MM.1S (cell line): ENCODE measurements around the gene C21orf58.

Experiments
- DNase-seq: peaks from one replicate; pipeline ENCODE4 v3.0.0-alpha.2; 2015
- H2AFZ ChIP-seq: fragments of 300-600 bp; sonication (generic); 2 replicates; pipeline ENCODE4 v1.6.0; 2016; ENCODE audit warnings: antibody characterized with exemption, low read length
- H3F3A ChIP-seq: fragments of 300-600 bp; sonication (generic); 2 replicates; pipeline ENCODE4 v1.6.1; 2016; ENCODE audit warnings: mild to moderate bottlenecking, antibody characterized with exemption, low read length, moderate library complexity, mixed read lengths; ENCODE audit not compliant: insufficient read depth
- H3K27ac ChIP-seq: fragments of 300-600 bp; sonication (generic); 2 replicates; pipeline ENCODE4 v1.5.1; 2016; ENCODE audit warnings: mild to moderate bottlenecking, low read length
- H3K27me3 ChIP-seq: fragments of 300-600 bp; sonication (generic); replicated peaks from 2 replicates; pipeline ENCODE4 v1.6.0; 2016; ENCODE audit warnings: low read length; ENCODE audit not compliant: insufficient read depth
- H3K36me3 ChIP-seq: fragments of 300-600 bp; sonication (generic); replicated peaks from 2 replicates; pipeline ENCODE4 v1.6.1; 2016; ENCODE audit warnings: mild to moderate bottlenecking, low read length, mixed read lengths; ENCODE audit not compliant: insufficient read depth
- H3K4me1 ChIP-seq: fragments of 300-600 bp; sonication (generic); 2 replicates; pipeline ENCODE4 v1.6.1; 2016; ENCODE audit warnings: low read length, mixed read lengths
- H3K4me2 ChIP-seq: fragments of 300-600 bp; sonication (generic); 2 replicates; pipeline ENCODE4 v1.6.0; 2016; ENCODE audit warnings: low read depth, low read length
- H3K4me3 ChIP-seq: fragments of 300-600 bp; sonication (generic); 2 replicates; pipeline ENCODE4 v1.5.1; 2016; ENCODE audit warnings: low read length, mixed read lengths
- H3K79me2 ChIP-seq: fragments of 300-600 bp; sonication (generic); 2 replicates; pipeline ENCODE4 v1.6.1; 2016; ENCODE audit warnings: mixed run types, low read length, mixed read lengths
- H3K9ac ChIP-seq: fragments of 300-600 bp; sonication (generic); 2 replicates; pipeline ENCODE4 v1.6.1; 2016; ENCODE audit warnings: low read length, mixed read lengths
- H3K9me2 ChIP-seq: fragments of 300-600 bp; sonication (generic); replicated peaks from 2 replicates; pipeline ENCODE4 v1.6.1; 2016; ENCODE audit warnings: mild to moderate bottlenecking, low read length, mixed read lengths; ENCODE audit not compliant: insufficient read depth
- H3K9me3 ChIP-seq: fragments of 300-600 bp; sonication (generic); replicated peaks from 2 replicates; pipeline ENCODE4 v1.6.1; 2016; ENCODE audit warnings: mild to moderate bottlenecking, low read length, mixed read lengths; ENCODE audit not compliant: insufficient read depth
- H4K20me1 ChIP-seq: fragments of 300-600 bp; sonication (generic); 2 replicates; pipeline ENCODE4 v1.6.1; 2016; ENCODE audit warnings: mild to moderate bottlenecking, low read length, moderate library complexity, mixed read lengths; ENCODE audit not compliant: insufficient read depth
- EZH2 ChIP-seq: fragments of 300-600 bp; sonication (generic); optimal IDR thresholded peaks from 2 replicates; pipeline ENCODE3; 2017; ENCODE audit warnings: low read depth, mild to moderate bottlenecking, antibody characterized with exemption, low read length, mixed read lengths
- EZH2phosphoT487 ChIP-seq: fragments of 300-600 bp; sonication (generic); IDR thresholded peaks from 2 replicates; pipeline ENCODE4 v1.6.1; 2018; ENCODE audit warnings: antibody characterized with exemption, low read length
- TF ChIP-seq, protein P1 (sequence below): fragments of 300-600 bp; sonication (generic); IDR thresholded peaks from 2 replicates; pipeline ENCODE4 v1.5.1; 2016; ENCODE audit warnings: antibody characterized with exemption, low read length, mixed read lengths

C21orf58 gene

GRCh38 chr21:46371204-46372013, 47.7 kb upstream of the C21orf58 start:
- Histone ChIP-seq H3K36me3 (peaks cover 7% of the 10 kb centered on the region), H3K27me3 (no peaks in the 10 kb centered on the region), H3K4me2 (no peak overlapping the region), H3K79me2 (peaks cover 81% of the 10 kb centered on the region), H4K20me1 (no peaks in the 10 kb centered on the region), H3K9me2 (no peaks in the 10 kb centered on the region), H3F3A (peaks cover 22% of the 10 kb centered on the region), H3K4me3 (no peak overlapping the region), H3K27ac (no peak overlapping the region), H2AFZ (no peak overlapping the region), H3K9ac (no peak overlapping the region), H3K9me3 (no peaks in the 10 kb centered on the region), H3K4me1 (peaks cover 22% of the 10 kb centered on the region)
- DNase-seq = no peak
- TF ChIP-seq, protein P1, sequence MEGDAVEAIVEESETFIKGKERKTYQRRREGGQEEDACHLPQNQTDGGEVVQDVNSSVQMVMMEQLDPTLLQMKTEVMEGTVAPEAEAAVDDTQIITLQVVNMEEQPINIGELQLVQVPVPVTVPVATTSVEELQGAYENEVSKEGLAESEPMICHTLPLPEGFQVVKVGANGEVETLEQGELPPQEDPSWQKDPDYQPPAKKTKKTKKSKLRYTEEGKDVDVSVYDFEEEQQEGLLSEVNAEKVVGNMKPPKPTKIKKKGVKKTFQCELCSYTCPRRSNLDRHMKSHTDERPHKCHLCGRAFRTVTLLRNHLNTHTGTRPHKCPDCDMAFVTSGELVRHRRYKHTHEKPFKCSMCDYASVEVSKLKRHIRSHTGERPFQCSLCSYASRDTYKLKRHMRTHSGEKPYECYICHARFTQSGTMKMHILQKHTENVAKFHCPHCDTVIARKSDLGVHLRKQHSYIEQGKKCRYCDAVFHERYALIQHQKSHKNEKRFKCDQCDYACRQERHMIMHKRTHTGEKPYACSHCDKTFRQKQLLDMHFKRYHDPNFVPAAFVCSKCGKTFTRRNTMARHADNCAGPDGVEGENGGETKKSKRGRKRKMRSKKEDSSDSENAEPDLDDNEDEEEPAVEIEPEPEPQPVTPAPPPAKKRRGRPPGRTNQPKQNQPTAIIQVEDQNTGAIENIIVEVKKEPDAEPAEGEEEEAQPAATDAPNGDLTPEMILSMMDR = no peak
- TF ChIP-seq EZH2phosphoT487 (no peak), EZH2 (no peak)

DNA sequence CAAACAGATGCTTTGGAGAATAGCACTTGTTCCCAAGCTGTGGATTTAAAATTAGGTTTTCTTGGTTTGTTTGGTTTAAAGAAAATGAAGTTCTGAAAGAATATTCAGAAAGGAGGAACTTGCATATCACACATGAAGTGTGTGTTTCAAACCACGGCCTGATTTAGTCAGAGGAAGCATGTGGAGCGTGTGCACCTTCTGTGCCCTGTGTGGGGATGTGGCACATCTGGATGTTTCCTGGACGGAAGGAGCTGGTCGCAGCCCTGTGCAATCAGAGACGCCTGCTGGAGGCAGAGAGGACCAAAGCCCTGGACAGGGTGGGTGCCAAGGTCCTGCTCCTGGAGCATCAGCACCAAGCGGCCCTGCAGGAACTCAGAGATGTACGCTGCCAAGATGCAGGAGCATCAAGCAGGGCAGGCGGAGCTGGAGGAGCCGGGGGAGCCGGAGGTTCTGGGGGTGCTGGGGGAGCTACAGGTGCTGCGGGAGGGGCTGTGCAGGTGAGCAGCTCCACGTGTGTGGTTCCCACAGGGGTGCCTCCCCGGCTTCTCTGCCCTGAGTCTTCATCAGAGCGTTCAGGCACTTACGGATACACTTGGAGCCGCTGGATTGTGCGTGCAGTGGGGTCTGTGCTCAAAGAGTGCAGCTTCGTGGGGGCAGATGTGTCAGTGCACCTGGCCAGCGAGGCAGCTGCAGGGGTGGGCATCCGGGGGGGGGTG, 46.0 kb upstream of the C21orf58 start:
- Histone ChIP-seq H2AFZ (peak overlapping the region; percentile 17; the same call in 1 of the 2 replicates), H3K27me3 (no peaks in the 10 kb centered on the region), H3K27ac (peak overlapping the region; percentile 68; the same call in 1 of the 2 replicates), H4K20me1 (no peaks in the 10 kb centered on the region), H3K79me2 (peaks cover 74% of the 10 kb centered on the region), H3F3A (peaks cover 22% of the 10 kb centered on the region), H3K36me3 (peaks cover 17% of the 10 kb centered on the region), H3K4me2 (peak overlapping the region; percentile 46; the same call in 1 of the 2 replicates), H3K9ac (peak overlapping the region; percentile 11), H3K9me3 (no peaks in the 10 kb centered on the region), H3K4me3 (no peak overlapping the region), H3K4me1 (peaks cover 22% of the 10 kb centered on the region), H3K9me2 (no peaks in the 10 kb centered on the region)
- TF ChIP-seq, protein P1 = no peak
- TF ChIP-seq EZH2phosphoT487 (no peak), EZH2 (no peak)
- DNase-seq = peak; percentile 5

GRCh38 chr21:46368533-46369285, 45.0 kb upstream of the C21orf58 start:
- Histone ChIP-seq H3K4me3 (peak overlapping the region; percentile 11; the same call in 1 of the 2 replicates), H3K9me3 (no peaks in the 10 kb centered on the region), H3K79me2 (peaks cover 74% of the 10 kb centered on the region), H3K4me2 (peak overlapping the region; percentile 46), H2AFZ (peak overlapping the region; percentile 17; the same call in 1 of the 2 replicates), H3K27ac (peak overlapping the region; percentile 68), H3K9me2 (no peaks in the 10 kb centered on the region), H3K36me3 (peaks cover 23% of the 10 kb centered on the region), H3F3A (peaks cover 22% of the 10 kb centered on the region), H3K4me1 (peaks cover 22% of the 10 kb centered on the region), H3K27me3 (no peaks in the 10 kb centered on the region), H3K9ac (peak overlapping the region; percentile 11), H4K20me1 (no peaks in the 10 kb centered on the region)
- no peak for TF ChIP-seq EZH2phosphoT487
- TF ChIP-seq EZH2 = no peak
- TF ChIP-seq, protein P1 = no peak
- peak; percentile 87 for DNase-seq
